Suprapubic skin (tissue), 3 donors: ENCODE results near the gene EIF2A.

Source experiments
- POLR2A ChIP-seq, 2 donors: fragments of 450-650 bp; IDR thresholded peaks; one replicate each; pipeline ENCODE4 v1.6.1; 2017; ENCODE audit warnings: antibody characterized with exemption in 2 of 2, mild to moderate bottlenecking in 2 of 2, moderate library complexity in 2 of 2
- TF ChIP-seq, protein P1 (sequence below), 2 donors: fragments of 200-600 bp in 1 of 2; fragments of 450-650 bp in 1 of 2; sonication (generic) in 1 of 2; IDR thresholded peaks; one replicate each; pipeline ENCODE4 v1.5.1; 2016 to 2019; ENCODE audit warnings: antibody characterized with exemption in 2 of 2, mild to moderate bottlenecking in 1 of 2, moderate library complexity in 1 of 2

DNA sequence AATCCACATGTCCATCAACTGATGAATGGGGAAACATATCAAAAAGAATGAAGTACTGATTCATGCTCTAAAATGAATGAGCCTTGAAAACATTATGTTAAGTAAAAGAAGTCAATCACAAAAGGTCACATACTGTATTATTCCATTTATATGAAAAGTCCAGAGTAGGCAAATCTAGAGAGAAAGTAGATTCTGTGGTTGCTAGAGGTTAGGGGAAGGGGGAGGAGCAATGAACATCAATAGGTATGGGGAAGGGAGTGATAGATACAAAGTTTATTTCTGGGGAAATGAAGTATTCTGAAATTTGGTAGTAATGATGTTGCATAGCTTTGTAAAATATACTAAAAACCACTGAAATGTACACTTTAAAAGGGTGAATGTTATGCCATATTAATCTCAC, 14.8 kb upstream of the EIF2A start:
- TF ChIP-seq, protein P1, sequence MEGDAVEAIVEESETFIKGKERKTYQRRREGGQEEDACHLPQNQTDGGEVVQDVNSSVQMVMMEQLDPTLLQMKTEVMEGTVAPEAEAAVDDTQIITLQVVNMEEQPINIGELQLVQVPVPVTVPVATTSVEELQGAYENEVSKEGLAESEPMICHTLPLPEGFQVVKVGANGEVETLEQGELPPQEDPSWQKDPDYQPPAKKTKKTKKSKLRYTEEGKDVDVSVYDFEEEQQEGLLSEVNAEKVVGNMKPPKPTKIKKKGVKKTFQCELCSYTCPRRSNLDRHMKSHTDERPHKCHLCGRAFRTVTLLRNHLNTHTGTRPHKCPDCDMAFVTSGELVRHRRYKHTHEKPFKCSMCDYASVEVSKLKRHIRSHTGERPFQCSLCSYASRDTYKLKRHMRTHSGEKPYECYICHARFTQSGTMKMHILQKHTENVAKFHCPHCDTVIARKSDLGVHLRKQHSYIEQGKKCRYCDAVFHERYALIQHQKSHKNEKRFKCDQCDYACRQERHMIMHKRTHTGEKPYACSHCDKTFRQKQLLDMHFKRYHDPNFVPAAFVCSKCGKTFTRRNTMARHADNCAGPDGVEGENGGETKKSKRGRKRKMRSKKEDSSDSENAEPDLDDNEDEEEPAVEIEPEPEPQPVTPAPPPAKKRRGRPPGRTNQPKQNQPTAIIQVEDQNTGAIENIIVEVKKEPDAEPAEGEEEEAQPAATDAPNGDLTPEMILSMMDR (IDR thresholded peaks at IDR 0.05), result no peak
- TF ChIP-seq POLR2A (IDR thresholded peaks at IDR 0.05), result no peak
